ENCODE results near the gene SMS.

DNA sequence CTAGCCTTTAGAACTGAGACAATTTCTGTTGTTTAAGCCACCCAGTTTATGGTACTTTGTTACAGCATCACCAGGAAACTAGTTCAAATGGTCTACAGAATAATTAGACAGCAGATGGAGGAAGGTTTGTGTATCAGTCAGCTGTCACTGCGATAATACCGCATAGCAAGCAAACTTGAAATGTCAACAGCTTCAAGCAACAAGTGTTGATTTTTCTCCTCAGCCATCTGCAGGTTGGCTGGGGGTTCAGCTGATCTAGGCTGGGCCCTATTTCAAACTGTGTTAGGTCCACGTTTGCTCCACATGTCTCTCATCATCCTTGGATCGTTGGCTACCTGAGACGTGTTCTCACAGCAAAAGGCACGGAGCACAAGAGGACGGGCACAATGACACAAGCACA lies 72.4 kb downstream of the SMS start:
- no peak for TF ChIP-seq CTCF (IDR thresholded peaks at IDR 0.05)
- TF ChIP-seq EP300 (IDR thresholded peaks at IDR 0.05): no peak
